Hepatocyte (in vitro differentiated cells): ENCODE measurements around the gene ECHDC3.

ENCODE experiments used
- CTCF ChIP-seq: fragments of 200-600 bp; sonication (generic); IDR thresholded peaks from 2 replicates; pipeline ENCODE4 v1.5.1; 2016; ENCODE audit warnings: antibody characterized with exemption, mild to moderate bottlenecking; ENCODE audit not compliant: poor library complexity
- EZH2 ChIP-seq: fragments of 200-600 bp; sonication (generic); IDR thresholded peaks from 2 replicates; pipeline ENCODE4 v1.6.1; 2016; ENCODE audit warnings: antibody characterized with exemption, mild to moderate bottlenecking, borderline replicate concordance
- EZH2phosphoT487 ChIP-seq: fragments of 200-600 bp; sonication (generic); IDR thresholded peaks from one replicate; pipeline ENCODE4 v1.6.1; 2018; ENCODE audit warnings: antibody characterized with exemption, mild to moderate bottlenecking, low read depth, moderate library complexity; ENCODE audit not compliant: unreplicated experiment, severe bottlenecking

DNA sequence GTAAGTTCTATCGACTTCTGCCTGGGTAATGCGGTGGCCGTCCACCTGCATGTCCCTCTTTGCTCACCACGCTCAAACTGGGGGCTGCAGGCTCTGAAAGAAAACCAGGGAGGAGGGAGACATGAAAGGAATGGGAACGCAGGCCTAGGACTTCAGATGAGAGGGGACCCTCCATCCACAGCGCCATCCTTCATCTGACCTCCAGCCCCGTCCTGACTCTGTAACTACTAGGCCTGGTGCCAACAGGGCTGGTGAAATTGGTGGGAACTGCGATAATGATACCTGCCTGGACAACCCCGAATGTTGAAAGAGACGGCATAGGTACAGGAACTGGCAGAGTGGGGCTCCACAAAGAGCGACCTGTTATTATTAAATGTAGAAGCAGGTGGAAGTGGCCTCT is 1.3 kb upstream of the ECHDC3 start:
- no peak for TF ChIP-seq CTCF
- TF ChIP-seq EZH2: no peak
- no peak for TF ChIP-seq EZH2phosphoT487
